ENCODE measurements around the gene SBNO2. TPM values are rescaled to one million over a fixed set of nuclear protein-coding genes. Genes with fewer than 3 reads are reported as not detected.

SBNO2 gene
- total and polyA plus RNA-seq, 4 donors, result 2.2 to 25.0 (median 15.0) TPM

DNA sequence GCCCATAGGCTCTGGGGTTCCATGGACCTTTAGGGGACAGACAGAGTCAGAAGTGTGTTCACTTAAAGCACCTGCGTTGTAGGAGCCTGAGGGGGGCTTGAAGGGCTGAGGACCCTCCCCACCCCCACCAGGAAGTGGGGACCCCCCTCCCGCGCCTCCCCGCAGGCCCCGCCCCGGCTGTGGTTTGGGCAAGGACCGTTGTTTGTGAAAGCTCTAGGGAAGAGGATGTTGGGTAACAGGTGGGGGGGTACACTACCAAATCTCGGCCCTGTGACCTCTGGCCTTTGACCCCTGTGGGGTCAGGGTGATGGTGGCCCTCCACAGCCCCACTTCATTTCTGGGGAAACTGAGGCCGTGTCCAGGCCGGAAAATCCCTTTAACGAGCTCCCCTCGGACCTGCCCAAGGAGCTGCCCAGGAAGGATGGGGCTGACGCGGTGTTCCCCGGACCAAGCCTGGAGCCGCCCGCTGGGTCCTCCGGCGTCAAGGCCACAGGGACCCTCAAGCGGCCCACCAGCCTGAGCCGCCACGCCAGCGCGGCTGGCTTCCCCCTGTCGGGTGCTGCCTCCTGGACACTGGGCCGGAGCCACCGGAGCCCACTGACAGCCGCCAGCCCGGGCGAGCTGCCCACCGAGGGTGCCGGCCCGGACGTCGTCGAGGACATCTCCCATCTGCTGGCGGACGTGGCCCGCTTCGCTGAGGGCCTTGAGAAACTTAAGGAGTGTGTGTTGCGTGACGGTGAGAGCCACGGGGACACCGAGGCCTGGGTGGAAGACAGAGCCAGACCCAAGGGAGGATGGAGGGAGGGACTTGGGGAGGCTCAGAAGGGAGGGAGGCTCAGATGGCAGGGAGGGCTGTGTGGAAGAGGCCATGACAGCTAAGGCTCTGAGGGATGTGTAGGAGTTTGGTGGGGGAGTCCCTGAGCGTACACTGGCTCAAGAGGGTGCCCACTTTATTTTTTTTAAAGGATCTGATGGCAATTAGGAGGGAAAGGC is 105.8 kb downstream of the SBNO2 start:
- WGBS, result 60% methylated on average over 45 of the region's 45 CpGs

DNA sequence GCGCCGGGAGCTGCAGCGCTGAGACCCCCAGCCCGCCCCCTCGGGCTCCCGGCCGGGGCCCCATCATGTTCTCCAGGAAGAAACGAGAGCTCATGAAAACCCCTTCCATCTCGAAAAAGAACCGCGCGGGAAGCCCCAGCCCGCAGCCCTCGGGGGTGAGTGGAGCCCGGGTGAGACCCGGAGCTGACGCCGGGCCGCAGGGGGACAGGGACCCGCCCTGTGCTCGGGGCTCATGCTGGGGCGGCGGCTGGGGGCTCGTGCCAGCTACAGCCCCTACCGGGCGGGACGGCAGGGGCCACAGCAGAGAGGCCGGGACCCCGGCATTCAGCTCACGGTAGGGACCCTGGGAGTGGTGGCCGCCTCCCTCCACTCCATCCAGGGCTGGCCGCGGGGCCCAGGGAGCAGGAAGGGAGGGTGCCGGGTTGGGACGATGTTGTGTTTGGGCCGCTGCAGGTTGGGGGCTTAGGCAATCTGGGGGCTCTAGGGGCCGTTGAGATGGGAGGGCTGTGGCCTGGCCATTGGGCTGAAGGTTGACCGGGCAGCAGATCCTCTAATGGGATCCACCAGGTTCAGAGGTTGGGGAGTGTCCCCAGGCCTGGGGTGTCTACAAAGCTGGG is 106.6 kb downstream of the SBNO2 start:
- H3K4me1 ChIP-seq (ENCODE audit: control insufficient read depth in 4 of 4, insufficient read depth in 4 of 4, low read length in 3 of 4), result peaks cover 2 to 32% (median 14%) of the 10 kb centered on the region in 4 donors
- H3K4me3 ChIP-seq (ENCODE audit: low read depth in 1 of 3, low read length in 3 of 3), result peak overlapping the region; percentile 2 to 56 (median 54)
- H3K9ac ChIP-seq (ENCODE audit: low read depth in 1 of 2, low read length in 2 of 2), result peak overlapping the region in 1 of 2 donors; percentile 14
- no peak for TF ChIP-seq EGR1 (IDR thresholded peaks at IDR 0.05; ENCODE audit: low read depth in 2 of 2)
- TF ChIP-seq RAD21 (IDR thresholded peaks at IDR 0.05), result no peak
- TF ChIP-seq, protein P1, sequence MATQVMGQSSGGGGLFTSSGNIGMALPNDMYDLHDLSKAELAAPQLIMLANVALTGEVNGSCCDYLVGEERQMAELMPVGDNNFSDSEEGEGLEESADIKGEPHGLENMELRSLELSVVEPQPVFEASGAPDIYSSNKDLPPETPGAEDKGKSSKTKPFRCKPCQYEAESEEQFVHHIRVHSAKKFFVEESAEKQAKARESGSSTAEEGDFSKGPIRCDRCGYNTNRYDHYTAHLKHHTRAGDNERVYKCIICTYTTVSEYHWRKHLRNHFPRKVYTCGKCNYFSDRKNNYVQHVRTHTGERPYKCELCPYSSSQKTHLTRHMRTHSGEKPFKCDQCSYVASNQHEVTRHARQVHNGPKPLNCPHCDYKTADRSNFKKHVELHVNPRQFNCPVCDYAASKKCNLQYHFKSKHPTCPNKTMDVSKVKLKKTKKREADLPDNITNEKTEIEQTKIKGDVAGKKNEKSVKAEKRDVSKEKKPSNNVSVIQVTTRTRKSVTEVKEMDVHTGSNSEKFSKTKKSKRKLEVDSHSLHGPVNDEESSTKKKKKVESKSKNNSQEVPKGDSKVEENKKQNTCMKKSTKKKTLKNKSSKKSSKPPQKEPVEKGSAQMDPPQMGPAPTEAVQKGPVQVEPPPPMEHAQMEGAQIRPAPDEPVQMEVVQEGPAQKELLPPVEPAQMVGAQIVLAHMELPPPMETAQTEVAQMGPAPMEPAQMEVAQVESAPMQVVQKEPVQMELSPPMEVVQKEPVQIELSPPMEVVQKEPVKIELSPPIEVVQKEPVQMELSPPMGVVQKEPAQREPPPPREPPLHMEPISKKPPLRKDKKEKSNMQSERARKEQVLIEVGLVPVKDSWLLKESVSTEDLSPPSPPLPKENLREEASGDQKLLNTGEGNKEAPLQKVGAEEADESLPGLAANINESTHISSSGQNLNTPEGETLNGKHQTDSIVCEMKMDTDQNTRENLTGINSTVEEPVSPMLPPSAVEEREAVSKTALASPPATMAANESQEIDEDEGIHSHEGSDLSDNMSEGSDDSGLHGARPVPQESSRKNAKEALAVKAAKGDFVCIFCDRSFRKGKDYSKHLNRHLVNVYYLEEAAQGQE (IDR thresholded peaks at IDR 0.05), result no peak
- no peak for TF ChIP-seq SP1 (IDR thresholded peaks at IDR 0.05)
- no peak for TF ChIP-seq NR2F2 (IDR thresholded peaks at IDR 0.05)
- TF ChIP-seq HNF4A (conservative IDR thresholded peaks at IDR 0.05), result no peak
- TF ChIP-seq, protein P2, sequence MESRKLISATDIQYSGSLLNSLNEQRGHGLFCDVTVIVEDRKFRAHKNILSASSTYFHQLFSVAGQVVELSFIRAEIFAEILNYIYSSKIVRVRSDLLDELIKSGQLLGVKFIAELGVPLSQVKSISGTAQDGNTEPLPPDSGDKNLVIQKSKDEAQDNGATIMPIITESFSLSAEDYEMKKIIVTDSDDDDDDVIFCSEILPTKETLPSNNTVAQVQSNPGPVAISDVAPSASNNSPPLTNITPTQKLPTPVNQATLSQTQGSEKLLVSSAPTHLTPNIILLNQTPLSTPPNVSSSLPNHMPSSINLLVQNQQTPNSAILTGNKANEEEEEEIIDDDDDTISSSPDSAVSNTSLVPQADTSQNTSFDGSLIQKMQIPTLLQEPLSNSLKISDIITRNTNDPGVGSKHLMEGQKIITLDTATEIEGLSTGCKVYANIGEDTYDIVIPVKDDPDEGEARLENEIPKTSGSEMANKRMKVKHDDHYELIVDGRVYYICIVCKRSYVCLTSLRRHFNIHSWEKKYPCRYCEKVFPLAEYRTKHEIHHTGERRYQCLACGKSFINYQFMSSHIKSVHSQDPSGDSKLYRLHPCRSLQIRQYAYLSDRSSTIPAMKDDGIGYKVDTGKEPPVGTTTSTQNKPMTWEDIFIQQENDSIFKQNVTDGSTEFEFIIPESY (IDR thresholded peaks at IDR 0.05), result no peak
- no peak for TF ChIP-seq RXRA (IDR thresholded peaks at IDR 0.05)
- no peak for TF ChIP-seq TAF1 (conservative IDR thresholded peaks at IDR 0.05)
- TF ChIP-seq YY1 (IDR thresholded peaks at IDR 0.05), result no peak
- TF ChIP-seq, protein P3, sequence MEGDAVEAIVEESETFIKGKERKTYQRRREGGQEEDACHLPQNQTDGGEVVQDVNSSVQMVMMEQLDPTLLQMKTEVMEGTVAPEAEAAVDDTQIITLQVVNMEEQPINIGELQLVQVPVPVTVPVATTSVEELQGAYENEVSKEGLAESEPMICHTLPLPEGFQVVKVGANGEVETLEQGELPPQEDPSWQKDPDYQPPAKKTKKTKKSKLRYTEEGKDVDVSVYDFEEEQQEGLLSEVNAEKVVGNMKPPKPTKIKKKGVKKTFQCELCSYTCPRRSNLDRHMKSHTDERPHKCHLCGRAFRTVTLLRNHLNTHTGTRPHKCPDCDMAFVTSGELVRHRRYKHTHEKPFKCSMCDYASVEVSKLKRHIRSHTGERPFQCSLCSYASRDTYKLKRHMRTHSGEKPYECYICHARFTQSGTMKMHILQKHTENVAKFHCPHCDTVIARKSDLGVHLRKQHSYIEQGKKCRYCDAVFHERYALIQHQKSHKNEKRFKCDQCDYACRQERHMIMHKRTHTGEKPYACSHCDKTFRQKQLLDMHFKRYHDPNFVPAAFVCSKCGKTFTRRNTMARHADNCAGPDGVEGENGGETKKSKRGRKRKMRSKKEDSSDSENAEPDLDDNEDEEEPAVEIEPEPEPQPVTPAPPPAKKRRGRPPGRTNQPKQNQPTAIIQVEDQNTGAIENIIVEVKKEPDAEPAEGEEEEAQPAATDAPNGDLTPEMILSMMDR (IDR thresholded peaks at IDR 0.05; ENCODE audit: low read depth, low read length, missing input control), result no peak
- H3K36me3 ChIP-seq (ENCODE audit: control insufficient read depth in 4 of 4, insufficient read depth in 3 of 4, low read depth in 1 of 4, low read length in 3 of 4), result peaks cover 0 to 1% (median 0%) of the 10 kb centered on the region in 4 donors
- H3K27ac ChIP-seq (ENCODE audit: low read depth in 1 of 2, low read length in 2 of 2), result peak overlapping the region; percentile 76 to 79
- H3K9me3 ChIP-seq (ENCODE audit: control insufficient read depth in 4 of 4, low read length in 3 of 4), result no peaks in the 10 kb centered on the region
- no peak for DNase-seq (ENCODE audit: low spot score)
- WGBS, result 6% methylated on average over 38 of the region's 38 CpGs
- H3K27me3 ChIP-seq (ENCODE audit: control insufficient read depth in 4 of 4, insufficient read depth in 4 of 4, low read length in 3 of 4), result peaks cover 0 to 7% (median 2%) of the 10 kb centered on the region in 4 donors

More for the DNA sequence above, 105.8 kb downstream of the SBNO2 start:
- Histone ChIP-seq H3K9ac (ENCODE audit: low read depth in 1 of 2, low read length in 2 of 2) (no peak overlapping the region), H3K9me3 (ENCODE audit: control insufficient read depth in 4 of 4, low read length in 3 of 4) (no peaks in the 10 kb centered on the region), H3K4me3 (ENCODE audit: low read depth in 1 of 3, low read length in 3 of 3) (peak overlapping the region in 2 of 3 donors; percentile 19 to 56), H3K27ac (ENCODE audit: low read depth in 1 of 2, low read length in 2 of 2) (peak overlapping the region; percentile 76 to 79), H3K36me3 (ENCODE audit: control insufficient read depth in 4 of 4, insufficient read depth in 3 of 4, low read depth in 1 of 4, low read length in 3 of 4) (peaks cover 0 to 1% (median 0%) of the 10 kb centered on the region in 4 donors), H3K4me1 (ENCODE audit: control insufficient read depth in 4 of 4, insufficient read depth in 4 of 4, low read length in 3 of 4) (peaks cover 2 to 32% (median 14%) of the 10 kb centered on the region in 4 donors), H3K27me3 (ENCODE audit: control insufficient read depth in 4 of 4, insufficient read depth in 4 of 4, low read length in 3 of 4) (peaks cover 0 to 7% (median 2%) of the 10 kb centered on the region in 4 donors)
- DNase-seq (ENCODE audit: low spot score), result no peak
- TF ChIP-seq, protein P3 (IDR thresholded peaks at IDR 0.05; ENCODE audit: low read depth, low read length, missing input control), result no peak
- no peak for TF ChIP-seq FOXA2 (IDR thresholded peaks at IDR 0.05)
- TF ChIP-seq, protein P4, sequence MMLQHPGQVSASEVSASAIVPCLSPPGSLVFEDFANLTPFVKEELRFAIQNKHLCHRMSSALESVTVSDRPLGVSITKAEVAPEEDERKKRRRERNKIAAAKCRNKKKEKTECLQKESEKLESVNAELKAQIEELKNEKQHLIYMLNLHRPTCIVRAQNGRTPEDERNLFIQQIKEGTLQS (IDR thresholded peaks at IDR 0.05), result no peak
- no peak for TF ChIP-seq GABPA (IDR thresholded peaks at IDR 0.05 in 1 of 2, conservative IDR thresholded peaks at IDR 0.05 in 1 of 2)
- TF ChIP-seq YY1 (IDR thresholded peaks at IDR 0.05), result no peak
- peak; percentile 73 for TF ChIP-seq NR2F2 (IDR thresholded peaks at IDR 0.05)

Measured in liver (tissue), 9 donors.